Endothelial cell (in vitro differentiated cells): ENCODE data around the gene OR56A3. TPM values are rescaled to one million over a fixed set of nuclear protein-coding genes. Genes with fewer than 3 reads are reported as not detected.

Source experiments
- DNase-seq: peaks from one replicate; pipeline ENCODE4 v3.0.0; 2021; ENCODE audit warnings: low spot score
- H3K27ac Mint-ChIP-seq: one replicate; pipeline ENCODE4 v1.8.0; 2021; ENCODE audit warnings: mixed read lengths, inconsistent platforms; ENCODE audit not compliant: unreplicated experiment
- H3K27me3 Mint-ChIP-seq: one replicate; pipeline ENCODE4 v1.8.0; 2021; ENCODE audit warnings: mild to moderate bottlenecking, moderate library complexity, mixed read lengths, inconsistent platforms; ENCODE audit not compliant: unreplicated experiment
- H3K36me3 Mint-ChIP-seq: one replicate; pipeline ENCODE4 v1.8.0; 2021; ENCODE audit warnings: mild to moderate bottlenecking, low read depth, mixed read lengths, inconsistent platforms; ENCODE audit not compliant: unreplicated experiment
- H3K4me1 Mint-ChIP-seq: one replicate; pipeline ENCODE4 v1.8.0; 2021; ENCODE audit warnings: mild to moderate bottlenecking, mixed read lengths, inconsistent platforms; ENCODE audit not compliant: unreplicated experiment
- H3K4me3 Mint-ChIP-seq: one replicate; pipeline ENCODE4 v1.8.0; 2021; ENCODE audit warnings: mild to moderate bottlenecking, mixed read lengths, inconsistent platforms; ENCODE audit not compliant: unreplicated experiment
- H3K9me3 Mint-ChIP-seq: one replicate; pipeline ENCODE4 v1.8.0; 2021; ENCODE audit warnings: mixed read lengths, inconsistent platforms; ENCODE audit not compliant: unreplicated experiment
- total RNA-seq: library from RNA; stranded (reverse); fragmentation: NEBNext Ultra II Directional; extraction: Animal tissue kit (Norgen Biotek cat#: 25700); gene quantifications from one replicate; pipeline ENCODE4 v1.2.1, GENCODE V29; 2021; ENCODE audit not compliant: unreplicated experiment
- TF ChIP-seq, protein P1 (sequence below): fragments of 200-600 bp; sonication (generic); IDR thresholded peaks from one replicate; pipeline ENCODE4 v1.5.0; 2021; ENCODE audit warnings: antibody characterized with exemption; ENCODE audit not compliant: unreplicated experiment

The OR56A3 gene
- total RNA-seq, 1 donor from 2014 or later: not detected

DNA sequence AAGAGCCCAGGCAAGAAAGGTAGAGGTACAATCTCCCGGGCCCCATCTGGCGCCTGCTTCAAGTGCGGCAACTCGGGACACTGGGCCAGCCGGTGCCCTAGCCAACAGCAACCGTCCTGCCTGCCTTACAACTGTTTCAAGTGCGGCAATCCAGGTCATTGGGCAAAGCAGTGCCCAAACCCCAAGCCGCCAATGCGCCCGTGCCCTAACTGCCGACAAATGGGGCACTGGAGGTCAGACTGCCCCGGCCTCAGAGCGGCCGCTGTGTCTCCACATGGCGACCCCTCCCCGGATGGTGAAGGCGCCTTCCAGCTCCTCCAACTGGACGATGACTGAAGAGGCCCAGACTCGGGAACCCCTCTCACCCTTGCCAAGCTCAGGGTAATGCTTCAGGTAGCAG, 11.4 kb upstream of the OR56A3 start:
- Mint-ChIP-seq H3K36me3 (peaks cover 20% of the 10 kb centered on the region), H3K27me3 (peaks cover 8% of the 10 kb centered on the region), H3K4me3 (no peak overlapping the region), H3K9me3 (no peaks in the 10 kb centered on the region), H3K4me1 (no peaks in the 10 kb centered on the region), H3K27ac (no peak overlapping the region)
- TF ChIP-seq, protein P1, sequence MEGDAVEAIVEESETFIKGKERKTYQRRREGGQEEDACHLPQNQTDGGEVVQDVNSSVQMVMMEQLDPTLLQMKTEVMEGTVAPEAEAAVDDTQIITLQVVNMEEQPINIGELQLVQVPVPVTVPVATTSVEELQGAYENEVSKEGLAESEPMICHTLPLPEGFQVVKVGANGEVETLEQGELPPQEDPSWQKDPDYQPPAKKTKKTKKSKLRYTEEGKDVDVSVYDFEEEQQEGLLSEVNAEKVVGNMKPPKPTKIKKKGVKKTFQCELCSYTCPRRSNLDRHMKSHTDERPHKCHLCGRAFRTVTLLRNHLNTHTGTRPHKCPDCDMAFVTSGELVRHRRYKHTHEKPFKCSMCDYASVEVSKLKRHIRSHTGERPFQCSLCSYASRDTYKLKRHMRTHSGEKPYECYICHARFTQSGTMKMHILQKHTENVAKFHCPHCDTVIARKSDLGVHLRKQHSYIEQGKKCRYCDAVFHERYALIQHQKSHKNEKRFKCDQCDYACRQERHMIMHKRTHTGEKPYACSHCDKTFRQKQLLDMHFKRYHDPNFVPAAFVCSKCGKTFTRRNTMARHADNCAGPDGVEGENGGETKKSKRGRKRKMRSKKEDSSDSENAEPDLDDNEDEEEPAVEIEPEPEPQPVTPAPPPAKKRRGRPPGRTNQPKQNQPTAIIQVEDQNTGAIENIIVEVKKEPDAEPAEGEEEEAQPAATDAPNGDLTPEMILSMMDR: no peak
- DNase-seq: no peak

DNA sequence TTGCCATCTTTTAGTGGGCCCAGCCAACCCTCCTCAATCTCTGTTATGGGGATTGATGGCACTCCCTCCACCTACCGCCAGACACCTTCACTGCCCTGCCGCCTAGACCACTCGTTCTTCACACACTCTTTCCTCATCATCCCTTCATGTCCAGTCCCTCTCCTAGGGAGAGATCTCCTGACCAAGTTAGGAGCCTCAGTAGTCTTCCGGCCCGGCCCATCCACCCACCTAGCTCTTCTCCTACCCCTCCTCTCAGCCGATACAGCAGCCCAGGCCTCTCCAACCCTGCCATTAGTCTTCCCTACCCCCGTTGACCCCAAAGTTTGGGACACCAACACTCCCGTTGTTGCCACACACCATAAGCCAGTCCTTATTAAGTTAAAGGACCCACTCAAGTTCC, 11.0 kb upstream of the OR56A3 start:
- TF ChIP-seq, protein P1: no peak
- no peak for DNase-seq
- Mint-ChIP-seq H3K4me1 (no peaks in the 10 kb centered on the region), H3K36me3 (peaks cover 20% of the 10 kb centered on the region), H3K9me3 (no peaks in the 10 kb centered on the region), H3K27me3 (peaks cover 8% of the 10 kb centered on the region), H3K4me3 (peak overlapping the region; percentile 19), H3K27ac (no peak overlapping the region)

DNA sequence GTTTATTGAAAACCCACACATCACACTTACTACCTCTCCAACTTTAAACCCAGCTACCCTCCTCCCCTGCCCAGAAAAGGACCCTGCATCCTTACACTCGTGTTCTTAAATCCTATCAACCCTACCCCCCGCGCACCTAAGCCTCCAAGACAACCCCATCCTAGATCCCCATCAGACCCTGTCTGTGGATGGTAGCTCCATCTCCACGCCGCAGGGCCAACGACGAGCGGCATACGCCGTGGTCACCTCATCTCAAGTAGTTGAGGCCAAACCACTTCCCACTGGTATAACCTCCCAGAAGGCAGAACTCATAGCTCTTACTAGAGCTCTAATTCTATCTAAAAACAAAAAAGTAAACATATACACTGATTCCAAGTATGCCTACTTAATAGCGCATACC, 9.4 kb upstream of the OR56A3 start:
- Mint-ChIP-seq H3K27me3 (peaks cover 9% of the 10 kb centered on the region), H3K9me3 (no peaks in the 10 kb centered on the region), H3K4me1 (no peaks in the 10 kb centered on the region), H3K36me3 (peaks cover 20% of the 10 kb centered on the region), H3K27ac (no peak overlapping the region), H3K4me3 (peak overlapping the region; percentile 48)
- TF ChIP-seq, protein P1: no peak
- no peak for DNase-seq

DNA sequence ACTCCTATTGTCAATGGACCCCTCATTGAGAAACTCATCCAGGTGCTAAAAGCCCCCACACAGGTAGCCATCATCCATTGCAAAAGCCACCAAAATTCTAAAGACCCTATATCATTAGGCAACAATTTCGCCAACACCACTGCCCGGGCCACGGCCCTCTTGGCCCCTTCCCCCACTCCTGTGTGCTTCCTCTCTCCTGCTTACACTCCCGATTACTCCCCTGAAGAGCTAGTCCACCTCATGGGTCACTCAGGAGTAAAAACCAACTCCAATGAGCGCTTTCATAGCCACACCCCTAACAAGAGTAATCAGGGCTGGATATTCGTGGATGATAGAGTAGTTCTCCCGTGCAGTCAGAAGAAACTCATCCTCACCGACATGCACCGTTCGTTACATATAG, 8.9 kb upstream of the OR56A3 start:
- Mint-ChIP-seq H3K27me3 (peaks cover 11% of the 10 kb centered on the region), H3K9me3 (no peaks in the 10 kb centered on the region), H3K4me3 (no peak overlapping the region), H3K4me1 (no peaks in the 10 kb centered on the region), H3K27ac (no peak overlapping the region), H3K36me3 (peaks cover 20% of the 10 kb centered on the region)
- no peak for DNase-seq
- TF ChIP-seq, protein P1: no peak

DNA sequence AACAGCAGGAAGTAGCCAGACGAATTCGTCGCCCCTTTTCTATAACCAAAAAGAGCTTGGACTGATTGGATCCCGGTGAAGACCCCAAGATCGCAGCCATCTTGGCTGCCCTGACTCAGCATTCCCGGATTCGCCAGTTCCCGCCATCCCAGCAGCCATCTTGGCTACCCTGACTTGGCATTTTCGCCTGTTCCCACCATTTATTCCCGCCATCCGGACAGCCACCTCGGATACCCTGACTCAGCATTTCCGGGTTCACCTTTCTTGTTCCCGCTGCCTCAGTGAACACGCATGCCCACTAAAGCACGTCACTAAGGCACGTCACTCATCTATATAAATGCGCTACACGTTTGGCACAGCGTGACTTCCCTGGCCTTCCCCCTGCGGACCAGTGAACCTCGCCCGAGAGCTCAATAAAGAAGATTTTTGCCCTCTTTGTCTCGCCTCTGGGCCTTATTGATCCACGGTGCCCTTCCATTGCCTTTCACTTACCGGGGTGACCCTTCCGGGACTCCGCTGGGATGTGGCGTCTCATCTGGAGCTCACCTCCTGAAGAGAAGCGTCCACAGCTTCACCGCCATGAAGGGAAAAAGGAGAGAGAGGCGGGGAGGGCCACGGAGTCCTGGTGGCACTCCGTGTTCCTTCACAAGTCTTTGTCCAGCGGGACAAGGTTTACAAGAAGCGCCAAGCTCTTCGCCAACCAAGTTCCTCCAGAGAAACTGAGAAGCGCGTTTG, 4.0 kb upstream of the OR56A3 start:
- H3K9me3 Mint-ChIP-seq: no peaks in the 10 kb centered on the region
- no peaks in the 10 kb centered on the region for H3K36me3 Mint-ChIP-seq
- no peak for DNase-seq
- no peaks in the 10 kb centered on the region for H3K4me1 Mint-ChIP-seq
- no peak overlapping the region for H3K4me3 Mint-ChIP-seq
- peaks cover 8% of the 10 kb centered on the region for H3K27me3 Mint-ChIP-seq
- TF ChIP-seq, protein P1: no peak
- no peak overlapping the region for H3K27ac Mint-ChIP-seq
